Activated naive CD4-positive, alpha-beta T cell treated with anti-CD3 and anti-CD28 coated beads, Interleukin-2, amount 50 U/mL, for 16 hours (primary cell): Measurements from ENCODE around the gene KCND3.

Source experiments
- DNase-seq: peaks from one replicate; pipeline ENCODE4 v3.0.0-alpha.2; 2020

The KCND3 gene

DNA sequence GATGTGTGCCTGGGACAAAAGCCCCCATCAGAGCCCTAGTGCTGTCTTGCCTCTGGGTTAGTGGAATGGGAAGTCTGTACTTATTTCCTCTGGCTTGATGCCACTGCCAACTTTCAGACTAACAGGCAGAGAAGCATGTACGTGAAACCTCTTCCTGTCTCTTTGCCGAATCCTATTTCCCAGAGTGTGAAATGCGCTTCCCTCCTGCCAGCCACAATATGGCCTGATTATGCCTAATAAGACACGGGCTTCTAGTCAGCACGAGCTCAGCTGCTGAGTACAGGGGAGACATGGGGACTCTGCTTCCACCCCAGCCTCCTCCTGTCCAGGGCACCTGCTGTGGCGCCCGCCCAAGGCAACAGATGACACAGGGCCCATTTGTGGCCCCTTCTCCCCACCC is 111.4 kb downstream of the KCND3 start:
- no peak for DNase-seq

DNA sequence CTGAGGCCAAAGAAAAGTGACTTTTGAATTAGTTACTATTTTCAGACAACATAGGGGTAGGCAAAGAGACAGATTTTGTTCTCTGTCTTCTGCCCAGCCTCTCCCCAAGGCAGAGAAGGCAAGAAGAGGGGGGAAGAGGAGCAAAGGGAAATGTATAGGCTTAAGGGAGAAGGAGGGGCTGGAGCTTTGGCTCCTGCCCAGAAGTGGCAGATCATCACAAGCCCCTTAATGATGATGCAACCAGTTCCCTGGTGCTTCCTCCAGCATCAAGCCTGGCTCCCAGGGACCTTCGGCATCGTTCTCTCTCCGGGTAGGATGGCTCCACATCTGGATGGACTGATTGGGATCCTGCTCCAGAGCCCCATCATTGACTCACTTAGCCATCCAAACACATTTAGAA is 112.8 kb downstream of the KCND3 start:
- DNase-seq = no peak

DNA sequence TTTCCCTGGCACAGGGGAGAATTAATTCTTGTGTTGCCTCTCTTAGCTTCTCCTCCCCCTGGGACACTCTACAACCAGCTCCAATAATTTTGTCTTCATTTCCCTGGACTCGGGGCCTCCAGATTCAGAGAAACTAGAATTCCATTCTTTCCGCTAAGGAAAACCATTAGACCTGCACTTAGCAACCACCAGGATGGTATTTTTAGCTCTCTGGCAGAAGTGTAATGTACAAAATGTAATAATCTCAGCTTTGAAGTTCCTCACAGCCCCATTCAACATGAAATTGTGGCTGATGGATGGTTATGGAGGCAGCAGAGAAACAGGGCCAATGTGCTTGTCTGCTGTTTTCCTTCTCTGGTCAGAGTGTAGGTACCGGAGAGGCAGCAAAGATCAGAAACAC is 113.8 kb downstream of the KCND3 start:
- no peak for DNase-seq

DNA sequence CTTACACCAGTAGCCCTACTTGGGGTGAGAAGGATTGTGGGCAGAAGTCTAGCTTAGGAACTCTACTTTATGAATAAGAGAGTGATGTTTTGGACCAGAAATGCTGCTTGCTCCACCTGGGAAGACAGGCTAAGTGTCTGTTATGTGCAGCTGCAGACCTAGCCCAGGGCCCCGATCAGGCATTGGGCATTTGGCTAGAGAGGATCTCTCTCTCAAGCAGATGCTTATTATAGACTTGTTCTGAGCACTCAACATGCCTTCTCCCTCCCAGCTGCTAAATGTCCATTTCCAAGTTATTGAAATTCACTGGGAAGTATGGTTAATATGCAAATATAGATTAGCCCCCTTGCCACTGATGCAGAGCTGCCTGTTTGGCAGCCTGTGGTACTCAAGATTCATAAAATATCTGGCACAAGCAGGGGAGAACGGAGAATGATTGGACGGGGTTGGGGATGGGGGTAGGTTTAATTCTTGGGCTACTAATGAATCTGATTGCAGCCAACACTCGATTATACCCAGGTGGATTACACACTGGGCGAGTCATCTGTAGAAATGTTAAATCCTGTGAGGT is 115.9 kb downstream of the KCND3 start:
- DNase-seq = no peak

DNA sequence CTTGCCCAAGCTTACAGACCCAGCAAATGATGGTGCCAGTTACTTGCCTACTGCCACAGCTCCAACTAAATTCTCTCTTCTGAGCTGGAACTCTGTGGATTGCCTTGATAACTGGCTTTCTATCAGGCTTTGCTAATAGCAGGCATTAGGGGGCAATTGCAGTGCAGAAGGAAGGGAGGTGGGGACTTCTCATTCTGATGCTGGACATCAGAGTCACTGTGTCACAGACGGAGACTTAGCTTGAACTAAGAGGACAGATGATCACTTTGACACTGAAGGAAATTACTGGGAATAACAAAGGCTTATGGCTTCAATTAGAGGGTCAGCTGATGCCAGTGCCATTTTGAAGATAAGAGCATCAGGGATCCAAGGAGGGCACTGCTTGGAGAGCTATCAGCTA is 119.3 kb downstream of the KCND3 start:
- no peak for DNase-seq

DNA sequence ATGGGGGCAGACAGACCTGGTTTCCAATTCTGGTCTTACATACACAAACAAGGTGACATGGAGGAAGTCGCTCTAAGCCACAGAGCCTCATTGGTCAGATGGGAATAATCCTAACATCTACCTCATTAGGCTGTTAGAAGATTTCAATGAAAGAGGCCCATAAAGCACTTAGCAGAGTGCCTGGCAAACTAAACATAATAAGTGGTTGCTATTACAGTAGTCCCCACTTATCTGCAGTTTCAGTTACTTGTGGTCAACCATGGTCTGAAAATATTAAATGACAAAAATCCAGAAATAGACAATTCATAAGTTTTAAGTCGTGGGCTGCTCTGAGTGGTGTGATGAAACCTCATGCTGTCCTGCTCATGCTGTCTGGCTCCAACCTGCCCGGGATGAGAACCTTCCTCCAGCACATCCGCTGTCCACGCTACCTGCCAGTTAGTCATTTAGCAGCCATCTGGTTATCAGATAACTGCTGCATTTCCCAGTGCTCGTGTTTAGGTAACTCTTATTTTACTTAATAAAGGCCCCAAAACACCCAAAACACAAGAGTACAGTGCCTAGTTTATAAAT is 121.5 kb downstream of the KCND3 start:
- DNase-seq = no peak

DNA sequence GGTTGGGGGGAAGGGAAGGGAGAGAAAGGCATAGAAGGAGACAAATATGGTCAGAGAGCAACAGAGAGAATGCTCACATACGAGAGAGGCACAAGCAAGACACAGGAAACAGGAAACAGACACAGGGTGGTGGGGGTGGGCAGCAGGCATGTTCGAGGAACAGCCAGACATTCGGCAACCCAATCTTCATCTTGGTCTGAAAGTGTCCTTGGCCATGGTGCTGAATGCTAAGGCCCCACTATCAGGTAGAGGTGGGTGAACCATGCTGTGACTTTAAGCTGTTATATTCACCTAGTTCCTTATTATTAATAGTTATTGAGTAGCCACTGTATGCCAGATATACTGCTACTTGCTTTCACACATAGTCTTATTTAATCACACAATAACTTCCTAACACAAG is 124.6 kb downstream of the KCND3 start:
- DNase-seq = no peak

DNA sequence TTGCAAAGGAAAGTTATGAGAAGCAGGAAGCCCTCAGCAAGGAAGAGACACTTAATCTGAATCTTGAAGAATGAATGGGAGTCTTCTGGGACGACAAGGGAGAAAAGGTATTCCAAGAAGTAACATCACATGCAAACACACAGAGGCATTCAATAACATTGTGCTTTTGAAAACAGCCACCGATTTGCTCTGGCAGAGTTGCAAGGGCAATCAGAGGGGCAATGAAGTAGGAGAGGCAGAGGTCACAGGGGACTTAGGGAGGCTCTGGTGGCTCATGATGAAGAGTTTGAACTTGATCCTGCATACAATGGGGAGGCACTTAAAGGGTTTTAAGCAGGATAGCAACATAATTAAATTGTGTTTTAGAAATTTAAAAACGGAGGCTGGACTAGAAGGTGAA is 126.1 kb downstream of the KCND3 start:
- no peak for DNase-seq

DNA sequence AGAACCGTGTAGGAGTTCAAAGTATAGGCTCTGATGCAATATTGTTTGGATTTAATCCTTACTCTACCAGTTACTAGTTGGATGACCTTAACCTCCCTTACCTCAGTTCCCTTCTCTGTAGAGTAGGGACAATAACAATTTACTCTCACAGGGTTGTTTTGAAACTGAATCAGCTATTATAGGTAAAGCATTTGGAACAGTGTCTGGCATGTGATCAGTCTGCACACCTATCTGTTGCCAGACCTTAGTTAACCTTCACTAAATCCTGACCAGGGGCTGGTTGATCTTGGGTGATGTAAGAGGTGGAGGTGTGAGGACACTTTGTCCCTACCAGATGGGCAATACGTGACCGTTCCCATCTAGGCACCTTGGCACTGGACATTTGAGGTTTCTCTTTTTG is 126.9 kb downstream of the KCND3 start:
- DNase-seq = no peak

DNA sequence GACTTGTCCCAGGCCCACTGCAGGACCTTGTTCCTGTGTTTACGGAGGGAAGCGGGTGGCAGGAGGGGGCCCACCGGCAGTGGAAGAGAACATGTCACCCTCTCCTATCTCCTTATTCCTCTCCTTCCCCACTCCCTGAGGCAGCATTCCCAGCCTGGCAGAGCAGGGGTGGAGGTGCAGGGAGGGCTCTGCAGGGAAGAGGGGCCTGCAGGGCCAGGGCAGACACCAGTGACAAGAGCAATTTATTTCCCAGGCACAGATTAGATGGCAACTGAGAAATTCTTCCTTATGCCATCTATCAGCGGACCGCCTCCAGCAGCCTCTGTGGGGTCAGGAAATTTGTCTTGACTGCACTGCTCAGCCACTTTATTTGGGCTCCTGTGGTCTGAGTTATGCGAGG is 127.9 kb downstream of the KCND3 start:
- DNase-seq = no peak

DNA sequence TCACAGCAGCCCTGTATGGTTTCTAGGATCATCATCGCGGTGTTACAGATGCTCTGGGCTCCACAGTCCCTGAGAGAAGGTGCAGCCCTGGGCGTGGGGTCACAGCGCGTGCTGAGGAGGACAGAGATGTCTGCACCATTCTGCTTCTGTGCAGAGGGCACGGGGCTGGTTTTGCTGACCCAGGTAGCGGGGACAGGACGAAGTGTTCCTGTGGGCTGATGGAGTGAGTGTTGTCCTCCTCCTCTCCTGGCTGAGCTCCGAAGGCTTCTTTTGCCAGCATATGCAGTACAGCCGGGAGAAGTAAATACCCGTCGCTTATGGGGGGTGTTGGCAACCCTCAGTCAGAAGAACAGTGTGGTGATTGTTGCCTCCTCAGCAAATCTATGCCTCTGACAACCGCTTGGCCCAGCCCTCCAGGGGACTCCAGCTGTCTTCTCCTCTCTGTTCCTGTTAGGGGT is 132.2 kb downstream of the KCND3 start:
- no peak for DNase-seq

DNA sequence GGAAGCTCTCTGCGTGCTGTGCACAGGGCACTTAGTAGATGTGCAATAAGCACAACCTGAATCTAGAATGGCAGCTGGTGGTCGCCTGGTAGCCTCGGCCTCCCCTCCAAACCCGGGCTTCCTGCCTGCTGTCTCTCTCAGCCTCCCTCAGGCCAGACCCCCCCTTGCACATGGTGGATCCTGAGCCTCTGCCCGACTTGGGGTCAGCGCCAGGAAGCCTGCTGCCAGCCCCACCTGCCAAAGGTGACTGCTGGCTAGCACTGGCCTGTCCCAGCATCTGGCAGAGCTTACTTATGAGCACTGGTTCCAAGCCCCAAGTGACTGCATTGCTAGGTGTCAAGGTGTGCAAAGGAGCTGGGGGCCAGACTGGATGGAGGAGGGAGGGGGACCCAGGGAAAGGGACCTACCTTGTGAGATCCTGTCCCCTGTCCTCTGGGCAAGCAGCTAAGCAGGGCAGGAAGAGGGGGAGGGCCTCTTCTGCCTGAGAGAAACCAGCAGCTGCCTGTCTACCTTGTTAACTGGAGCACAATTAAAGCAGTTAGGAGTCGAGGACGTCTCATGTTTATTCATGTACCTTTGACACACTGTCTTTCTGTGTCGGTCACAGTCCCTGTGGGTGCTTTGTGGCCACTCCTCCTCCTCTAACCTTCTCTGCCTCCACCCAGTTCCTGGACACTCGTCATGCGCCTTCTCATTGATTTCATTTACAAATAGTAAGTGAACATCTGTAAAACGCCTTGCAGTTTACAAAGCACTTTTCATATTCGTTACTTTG is 132.9 kb downstream of the KCND3 start:
- no peak for DNase-seq

DNA sequence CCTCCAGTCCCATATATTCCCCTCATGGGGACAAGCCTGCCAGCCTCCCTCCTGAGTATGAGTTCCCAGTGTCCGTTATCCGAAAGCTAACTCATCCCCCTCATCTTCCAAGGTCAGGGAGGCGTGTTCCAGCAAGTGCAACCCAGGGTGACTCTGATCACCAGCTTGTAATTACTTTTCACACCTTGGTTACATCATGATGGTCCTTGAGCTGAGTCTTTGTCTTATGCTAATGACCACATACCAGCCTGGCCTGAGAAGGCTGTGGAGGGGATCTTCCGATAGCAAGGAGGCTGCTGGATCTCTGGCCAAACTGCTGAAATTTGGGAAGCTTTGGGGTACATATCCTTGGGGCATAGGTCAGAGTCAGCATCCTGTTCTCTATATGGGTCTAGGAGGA is 134.2 kb downstream of the KCND3 start:
- DNase-seq = no peak

DNA sequence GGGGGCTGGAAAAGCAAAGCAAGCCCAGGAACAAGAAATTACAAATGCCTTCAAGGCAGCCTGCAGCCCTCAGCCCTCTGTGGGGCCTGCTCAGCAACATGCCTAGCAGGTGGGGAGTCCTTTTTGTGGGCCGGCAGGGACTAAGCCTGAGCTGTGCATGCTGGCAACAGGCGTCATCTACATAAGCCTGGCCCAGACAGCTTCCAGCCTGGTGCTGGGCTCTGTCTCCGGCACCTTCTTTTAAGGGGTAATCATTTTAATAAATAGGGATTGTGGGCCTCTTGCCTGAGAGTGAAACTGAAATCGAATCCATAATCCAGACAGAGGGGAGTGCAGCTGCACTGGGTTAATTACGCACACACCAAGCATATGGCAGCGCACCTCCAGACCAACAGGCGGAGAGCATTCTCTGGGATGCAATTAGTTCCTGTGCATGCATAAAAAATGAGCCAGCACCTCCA is 137.2 kb downstream of the KCND3 start:
- no peak for DNase-seq

DNA sequence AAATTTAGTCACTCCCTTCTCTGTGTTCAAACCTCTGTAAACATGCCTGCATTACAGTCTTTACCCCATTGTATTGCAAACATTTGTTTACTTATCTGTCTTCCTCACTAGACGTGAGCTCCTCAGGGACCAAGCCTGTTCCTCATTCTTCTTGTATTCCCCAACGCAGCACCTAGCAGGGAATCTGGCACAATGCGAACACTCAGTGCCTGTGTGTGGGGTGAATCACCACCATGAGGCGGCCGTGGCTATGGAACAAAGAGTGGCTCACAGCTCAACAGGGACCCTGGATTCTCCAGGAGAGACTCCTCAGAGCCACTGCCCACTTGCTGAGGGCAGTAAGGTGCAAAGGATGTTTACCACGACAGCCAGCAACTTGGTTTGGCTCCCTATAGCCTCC is 137.9 kb downstream of the KCND3 start:
- no peak for DNase-seq

DNA sequence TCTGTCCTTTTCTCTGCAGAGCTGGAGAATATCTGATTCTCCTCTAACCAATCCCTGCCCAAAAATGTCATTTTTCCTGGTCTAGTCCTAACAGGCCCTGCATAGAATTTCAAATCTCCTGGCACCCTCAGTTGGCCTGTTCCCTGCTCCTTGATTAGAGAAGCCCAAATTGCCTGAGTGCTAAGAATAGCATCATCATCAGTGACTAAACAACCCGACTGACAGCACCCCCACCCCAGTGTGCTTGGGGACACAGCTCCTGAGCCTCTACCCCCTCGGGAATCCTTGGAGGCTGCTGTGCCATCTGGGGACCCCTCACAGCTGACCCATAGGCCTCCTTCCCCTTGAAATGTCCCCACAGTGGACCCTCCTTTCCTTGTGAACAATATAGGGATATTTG is 139.4 kb downstream of the KCND3 start:
- no peak for DNase-seq

DNA sequence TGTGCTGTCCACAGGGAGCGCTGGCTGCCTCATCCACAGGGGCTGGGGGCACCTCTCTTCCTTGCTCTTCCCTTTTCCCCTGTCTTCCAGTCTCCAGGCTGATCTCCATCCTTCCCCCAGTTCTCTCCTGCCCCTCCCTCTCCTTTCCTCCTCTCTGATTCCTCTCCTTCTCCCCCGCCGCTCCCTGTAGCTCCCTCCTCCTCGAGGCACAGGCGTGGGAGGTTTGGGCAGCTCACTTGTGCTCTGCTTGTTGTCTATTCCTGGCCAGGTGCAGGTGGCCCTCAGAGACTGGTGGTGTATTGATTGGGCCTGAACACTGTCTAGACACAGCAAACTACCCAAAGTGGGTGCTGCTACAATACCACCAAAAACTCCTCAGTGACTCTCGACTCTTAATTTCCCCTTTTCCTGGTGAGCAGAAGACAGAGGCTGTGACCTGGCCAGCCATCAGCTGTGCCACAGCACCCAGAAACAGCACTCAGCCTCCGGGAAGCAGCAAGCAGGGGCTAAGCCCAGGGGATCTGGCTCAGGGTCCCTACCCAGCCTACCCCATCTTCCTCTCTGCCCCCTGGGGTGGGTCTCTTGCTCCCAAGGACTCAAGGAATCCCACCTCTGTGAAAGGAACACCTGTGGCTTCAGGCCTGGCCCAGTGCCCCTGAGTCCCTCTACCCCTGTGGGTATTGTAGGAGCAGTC is 140.5 kb downstream of the KCND3 start:
- no peak for DNase-seq

DNA sequence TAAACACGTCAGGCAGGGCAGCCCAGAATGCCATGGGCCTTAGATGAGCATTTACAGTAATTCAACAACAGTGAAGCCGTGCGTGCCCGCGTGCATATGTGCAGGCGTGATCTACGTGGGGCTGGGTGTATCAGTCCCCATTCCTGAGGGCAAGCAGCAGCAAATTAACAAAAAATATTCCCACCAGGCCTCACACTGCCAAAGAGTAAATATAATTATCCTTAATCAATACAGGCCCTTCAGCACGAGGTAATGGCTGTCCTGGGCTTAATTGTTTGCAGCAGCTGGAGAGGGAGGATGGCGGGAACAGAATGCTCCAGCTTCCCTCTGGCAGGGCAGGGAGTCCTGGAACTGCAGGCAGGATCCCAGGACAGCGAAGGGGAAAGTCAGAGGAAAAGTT is 142.0 kb downstream of the KCND3 start:
- DNase-seq = no peak

DNA sequence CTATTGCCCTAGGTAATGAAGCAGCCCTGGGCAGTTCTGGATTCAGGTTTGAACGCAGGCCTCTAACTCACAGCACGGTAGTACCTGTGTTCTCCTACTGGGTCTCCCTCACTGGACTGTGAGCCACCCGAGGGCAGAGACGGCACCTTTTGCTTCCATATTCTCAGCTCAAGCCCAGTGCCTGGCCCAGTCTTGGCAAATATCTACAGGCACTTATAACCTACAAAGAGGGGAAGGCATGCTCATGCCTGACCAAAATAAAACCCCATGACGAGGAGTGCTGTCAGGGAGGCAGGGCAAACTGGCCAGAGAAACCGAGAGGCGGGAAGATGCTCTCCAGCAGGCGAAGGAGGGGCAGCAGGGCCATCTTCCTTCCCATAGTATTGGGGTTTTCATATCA is 142.6 kb downstream of the KCND3 start:
- no peak for DNase-seq

DNA sequence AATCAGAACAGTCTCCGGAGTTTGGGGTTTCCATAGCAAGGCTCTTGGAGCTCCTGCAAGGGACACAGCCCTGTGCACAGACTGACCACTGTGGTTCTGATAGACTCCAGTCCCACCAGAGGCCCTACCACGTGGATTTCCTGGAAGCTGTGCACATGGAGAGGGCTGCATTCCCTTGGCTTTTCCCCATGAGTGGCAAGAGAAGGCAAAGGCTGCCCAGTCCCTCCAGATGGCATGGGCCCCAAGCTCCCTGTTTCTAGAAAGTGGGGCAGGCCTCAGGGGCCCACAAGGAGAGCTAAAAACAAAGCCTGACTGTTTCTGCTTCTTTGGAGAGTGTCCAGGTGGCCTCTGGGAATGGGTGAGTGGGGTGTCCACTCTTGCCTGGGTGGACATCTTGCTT is 146.3 kb downstream of the KCND3 start:
- no peak for DNase-seq

DNA sequence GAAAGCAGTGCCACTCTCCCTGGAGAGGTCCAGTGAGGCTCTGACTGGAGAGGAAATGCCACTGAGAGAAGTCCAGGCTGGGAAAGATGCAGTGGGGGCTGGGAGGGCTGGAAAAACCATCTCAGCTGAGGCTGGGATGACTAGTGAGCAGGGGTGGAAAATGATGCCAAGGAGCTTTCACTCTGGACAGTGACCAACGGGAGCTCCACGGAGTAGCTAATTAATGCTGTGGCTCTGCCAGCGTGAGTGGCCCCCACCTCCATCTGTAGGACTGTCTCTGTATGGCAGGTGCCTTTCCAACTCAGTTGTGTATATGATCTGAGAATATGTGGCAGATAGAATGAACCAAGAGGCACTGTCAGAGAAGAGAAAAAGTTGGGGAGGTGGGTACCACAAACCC is 147.1 kb downstream of the KCND3 start:
- DNase-seq = no peak

DNA sequence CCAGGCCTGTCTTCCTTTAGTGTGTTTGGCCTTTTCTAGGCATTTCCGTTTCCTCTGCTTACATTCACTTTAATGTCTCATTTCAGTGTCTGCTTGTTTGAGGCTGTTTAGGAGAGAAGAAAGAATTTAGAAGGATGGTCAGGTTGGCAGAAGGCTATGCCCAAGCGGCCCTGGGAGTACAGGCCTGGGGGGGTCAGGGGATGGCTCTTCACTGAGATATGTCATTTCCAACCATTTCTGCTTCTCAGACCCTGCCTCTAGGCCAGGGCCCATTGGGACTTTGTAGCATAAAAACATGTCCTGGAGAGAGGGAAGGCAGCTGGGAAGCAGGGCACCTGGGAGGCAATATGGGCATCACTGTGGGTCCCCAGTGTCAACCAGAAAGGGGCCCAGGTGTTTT is 147.7 kb downstream of the KCND3 start:
- DNase-seq = no peak

DNA sequence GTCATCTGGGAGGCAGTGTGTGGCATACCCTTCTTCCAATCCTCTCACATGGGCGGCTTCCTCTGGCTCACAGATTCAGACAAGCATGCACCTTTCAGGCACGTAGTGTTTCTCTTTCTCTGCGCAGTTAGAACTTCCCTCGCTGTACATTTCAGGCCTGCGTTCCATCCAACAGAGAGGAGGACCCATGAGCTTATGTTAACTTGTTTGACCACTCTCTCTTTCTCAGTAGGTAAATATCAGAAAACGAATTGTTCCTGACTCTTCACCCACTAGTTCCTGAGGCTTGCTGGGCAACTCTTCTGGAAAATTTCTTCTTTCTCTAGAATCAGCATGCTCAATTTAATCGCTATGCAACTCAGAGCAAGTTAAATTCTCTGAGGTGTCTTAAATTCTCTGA is 148.3 kb downstream of the KCND3 start:
- no peak for DNase-seq

DNA sequence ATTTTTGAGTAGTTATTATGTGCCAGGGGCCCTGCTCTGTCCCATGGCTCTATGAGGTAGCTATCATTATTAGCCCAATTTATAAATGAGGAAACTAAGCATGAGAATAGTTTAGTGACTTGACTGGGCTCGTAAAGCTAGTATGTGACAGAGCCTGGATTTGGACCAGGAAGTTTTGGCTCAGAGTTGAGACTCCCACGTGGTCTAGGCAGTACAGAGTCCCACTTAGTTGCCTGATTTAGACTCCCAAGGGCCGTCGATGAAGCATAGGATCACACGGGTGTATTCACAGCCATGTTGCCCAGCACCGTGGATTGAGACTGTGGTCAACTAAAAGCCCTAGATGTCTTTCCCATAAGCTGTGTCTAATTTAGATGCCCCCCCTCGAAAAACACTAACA is 152.1 kb downstream of the KCND3 start:
- DNase-seq = no peak
